ENCODE measurements around the gene PHF2. TPM values are rescaled to one million over a fixed set of nuclear protein-coding genes. Genes with fewer than 3 reads are reported as not detected.
A peak's percentile ranks its signal among the peaks of the same experiment; 100 is the strongest.

The PHF2 gene
- total RNA-seq, 4 donors from 2014 or later, result 22.6 to 40.2 (median 28.4) TPM

- TF ChIP-seq EP300 (IDR thresholded peaks at IDR 0.05), result no peak
- no peak for TF ChIP-seq POLR2A (IDR thresholded peaks at IDR 0.05)
- TF ChIP-seq POLR2AphosphoS5 (IDR thresholded peaks at IDR 0.05), result no peak
- TF ChIP-seq CTCF (IDR thresholded peaks at IDR 0.05), result no peak
- H3K4me1 ChIP-seq, result no peaks in the 10 kb centered on the region
- H3K27ac ChIP-seq, result no peak overlapping the region
- H3K9me3 ChIP-seq, result no peaks in the 10 kb centered on the region
- no peak overlapping the region for H3K4me3 ChIP-seq
- H3K36me3 ChIP-seq, result peaks cover 74% of the 10 kb centered on the region
- DNase-seq (ENCODE audit: low spot score in 2 of 2), result peak in 1 of 2 donors; percentile 61
- no peaks in the 10 kb centered on the region for H3K27me3 ChIP-seq
- 96% methylated on average over 10 of the region's 10 CpGs for WGBS
These were observed 70.3 kb downstream of the PHF2 start for GRCh38 chr9:93646640-93647178.

- H3K36me3 ChIP-seq, result peaks cover 85% of the 10 kb centered on the region
- H3K9me3 ChIP-seq, result no peaks in the 10 kb centered on the region
- H3K4me1 ChIP-seq, result no peaks in the 10 kb centered on the region
- 92% methylated on average over 5 of the region's 5 CpGs for WGBS
- DNase-seq (ENCODE audit: low spot score in 2 of 2), result no peak
- no peak overlapping the region for H3K4me3 ChIP-seq
- H3K27ac ChIP-seq, result no peak overlapping the region
- TF ChIP-seq CTCF (IDR thresholded peaks at IDR 0.05) (no peak), EP300 (IDR thresholded peaks at IDR 0.05) (no peak), POLR2AphosphoS5 (IDR thresholded peaks at IDR 0.05) (no peak), POLR2A (IDR thresholded peaks at IDR 0.05) (no peak)
- no peaks in the 10 kb centered on the region for H3K27me3 ChIP-seq
These were observed 71.8 kb downstream of the PHF2 start for GRCh38 chr9:93648181-93648580.

- no peak overlapping the region for H3K27ac ChIP-seq
- no peaks in the 10 kb centered on the region for H3K4me1 ChIP-seq
- no peak overlapping the region for H3K4me3 ChIP-seq
- H3K9me3 ChIP-seq, result no peaks in the 10 kb centered on the region
- DNase-seq (ENCODE audit: low spot score in 2 of 2), result peak in 1 of 2 donors; percentile 76
- H3K27me3 ChIP-seq, result no peaks in the 10 kb centered on the region
- TF ChIP-seq CTCF (IDR thresholded peaks at IDR 0.05) (no peak), POLR2A (IDR thresholded peaks at IDR 0.05) (no peak)
- 95% methylated on average over 8 of the region's 13 CpGs for WGBS
- peaks cover 85% of the 10 kb centered on the region for H3K36me3 ChIP-seq
These were observed 72.5 kb downstream of the PHF2 start for GRCh38 chr9:93648836-93649235.

- WGBS, result 98% methylated on average over 19 of the region's 19 CpGs
- Histone ChIP-seq H3K36me3 (peaks cover 86% of the 10 kb centered on the region), H3K27ac (no peak overlapping the region), H3K4me1 (no peaks in the 10 kb centered on the region), H3K27me3 (no peaks in the 10 kb centered on the region), H3K4me3 (no peak overlapping the region), H3K9me3 (no peaks in the 10 kb centered on the region)
- no peak for TF ChIP-seq POLR2A (IDR thresholded peaks at IDR 0.05)
- no peak for TF ChIP-seq EP300 (IDR thresholded peaks at IDR 0.05)
- TF ChIP-seq POLR2AphosphoS5 (IDR thresholded peaks at IDR 0.05), result no peak
- no peak for TF ChIP-seq CTCF (IDR thresholded peaks at IDR 0.05)
- no peak for DNase-seq (ENCODE audit: low spot score in 2 of 2)
These were observed 73.4 kb downstream of the PHF2 start for GRCh38 chr9:93649610-93650261.

- Histone ChIP-seq H3K4me3 (no peak overlapping the region), H3K27me3 (no peaks in the 10 kb centered on the region), H3K9me3 (no peaks in the 10 kb centered on the region), H3K27ac (no peak overlapping the region), H3K36me3 (peaks cover 85% of the 10 kb centered on the region), H3K4me1 (no peaks in the 10 kb centered on the region)
- no peak for TF ChIP-seq CTCF (IDR thresholded peaks at IDR 0.05)
- TF ChIP-seq EP300 (IDR thresholded peaks at IDR 0.05), result no peak
- TF ChIP-seq POLR2A (IDR thresholded peaks at IDR 0.05), result no peak
- no peak for TF ChIP-seq POLR2AphosphoS5 (IDR thresholded peaks at IDR 0.05)
- WGBS, result 94% methylated on average over 11 of the region's 11 CpGs
- DNase-seq (ENCODE audit: low spot score in 2 of 2), result peak; percentile 43 to 60
These were observed 74.1 kb downstream of the PHF2 start for GRCh38 chr9:93650448-93650847.

Measured in suprapubic skin (tissue), 4 donors.